GM18951 (cell line): ENCODE measurements around the gene PRCC.

Source experiments
- POLR2A ChIP-seq: IDR thresholded peaks from 4 replicates; pipeline ENCODE4 v1.6.1; 2011; ENCODE audit warnings: mild to moderate bottlenecking; ENCODE audit not compliant: insufficient read length, insufficient read depth; ENCODE audit errors: extremely low read depth
- in situ Hi-C: fragments of 300-500 bp; cut with MboI; formaldehyde crosslinking; loops from one replicate; pipeline ENCODE4 v1.12.0; 2022; ENCODE audit warnings: low sequenced_read_pairs, mixed read lengths, inconsistent platforms; ENCODE audit not compliant: unreplicated experiment

Gene PRCC

GRCh38 chr1:156777573-156777972 is 10.2 kb downstream of the PRCC start:
- no peak for TF ChIP-seq POLR2A
- in situ Hi-C loops: no loop called here

GRCh38 chr1:156781585-156782186 is 14.4 kb downstream of the PRCC start:
- TF ChIP-seq POLR2A: no peak
- in situ Hi-C loops: no loop called here

GRCh38 chr1:156785458-156785857 is 18.1 kb downstream of the PRCC start:
- TF ChIP-seq POLR2A: no peak
- in situ Hi-C loops: no loop called here

GRCh38 chr1:156786640-156787039 is 19.3 kb downstream of the PRCC start:
- TF ChIP-seq POLR2A: no peak
- in situ Hi-C loops: no loop called here

- TF ChIP-seq POLR2A: no peak
- in situ Hi-C loops: no loop called here
These were observed 20.8 kb downstream of the PRCC start for GRCh38 chr1:156788136-156788535.

- in situ Hi-C loops: no loop called here
- TF ChIP-seq POLR2A: no peak
These were observed 22.4 kb downstream of the PRCC start for GRCh38 chr1:156789621-156790318.

GRCh38 chr1:156794506-156795373 is 27.4 kb downstream of the PRCC start:
- in situ Hi-C loops: no loop called here
- no peak for TF ChIP-seq POLR2A

- in situ Hi-C loops: no loop called here
- TF ChIP-seq POLR2A: no peak
These were observed 28.0 kb downstream of the PRCC start for GRCh38 chr1:156795374-156795733.

- in situ Hi-C loops: no loop called here
- no peak for TF ChIP-seq POLR2A
These were observed 28.5 kb downstream of the PRCC start for GRCh38 chr1:156795787-156796186.

- in situ Hi-C loops: no loop called here
- no peak for TF ChIP-seq POLR2A
These were observed 29.2 kb downstream of the PRCC start for GRCh38 chr1:156796340-156797097.

- in situ Hi-C loops: no loop called here
These were observed 30.0 kb downstream of the PRCC start for GRCh38 chr1:156797212-156797871.

GRCh38 chr1:156801409-156802121 is 34.2 kb downstream of the PRCC start:
- in situ Hi-C loops: no loop called here
- TF ChIP-seq POLR2A: no peak

More at GRCh38 chr1:156797212-156797871, 30.0 kb downstream of the PRCC start:
- TF ChIP-seq POLR2A: no peak
